Activated T-helper 1 cell treated with anti-CD3 and anti-CD28 coated beads, Interleukin-12 subunit alpha, Interleukin-12 subunit beta, Interleukin-2, Interleukin-4 antibody, amounts not matched to agents 30 ng/mL and 10 ng/mL and 1 ng/mL, durations not matched to agents 14 hours and 24 hours and 36 hours (primary cell): ENCODE data around the gene AK1. TPM values are rescaled to one million over a fixed set of nuclear protein-coding genes. Genes with fewer than 3 reads are reported as not detected.
"Not testable (repeated sequence)": the region's sequence is repeated elsewhere in the genome, so short reads cannot be mapped to it uniquely, and the experiment has no call there.

Experiments
- DNase-seq: peaks from one replicate; pipeline ENCODE4 v3.0.0; 2021; ENCODE audit warnings: low spot score
- H3K27ac Mint-ChIP-seq: one replicate; pipeline ENCODE4 v1.8.0; 2021; ENCODE audit warnings: mild to moderate bottlenecking, mixed read lengths
- H3K27me3 Mint-ChIP-seq: one replicate; pipeline ENCODE4 v1.8.0; 2022; ENCODE audit warnings: mild to moderate bottlenecking, moderate library complexity, mixed read lengths; ENCODE audit not compliant: insufficient read depth
- H3K36me3 Mint-ChIP-seq: one replicate; pipeline ENCODE4 v1.8.0; 2021; ENCODE audit warnings: low read depth, mixed read lengths
- H3K4me1 Mint-ChIP-seq: one replicate; pipeline ENCODE4 v1.8.0; 2021; ENCODE audit warnings: low read depth, mixed read lengths
- H3K4me3 Mint-ChIP-seq: one replicate; pipeline ENCODE4 v1.8.0; 2021; ENCODE audit warnings: mild to moderate bottlenecking, moderate library complexity, mixed read lengths
- H3K9me3 Mint-ChIP-seq: one replicate; pipeline ENCODE4 v1.8.0; 2021; ENCODE audit warnings: mixed read lengths
- intact Hi-C: fragments of 100-400 bp; cut with micrococcal nuclease; formaldehyde crosslinking; loops from one replicate; pipeline ENCODE4 v1.15.1; 2024
- total RNA-seq: library from RNA; stranded (reverse); gene quantifications from 2 replicates; pipeline ENCODE4 v1.2.3, GENCODE V29; 2022

AK1 gene
- total RNA-seq, 1 donor from 2014 or later: 20.8 TPM

- Mint-ChIP-seq H3K4me1 (peaks cover 21% of the 10 kb centered on the region), H3K27me3 (peaks cover 2% of the 10 kb centered on the region), H3K27ac (no peak overlapping the region), H3K9me3 (peaks cover 4% of the 10 kb centered on the region), H3K36me3 (peaks cover 9% of the 10 kb centered on the region), H3K4me3 (peak overlapping the region; percentile 26)
- intact Hi-C loops: no loop called here
- DNase-seq: no peak
Measured at GRCh38 chr9:127854960-127855359, 22.5 kb downstream of the AK1 start.

GRCh38 chr9:127854184-127854806 is 23.2 kb downstream of the AK1 start, which contains the start of gene ENG:
Gene ENG (minus strand): TSS chr9:127854658. CDS start chr9:127854355, 303 bp downstream.
- Mint-ChIP-seq H3K4me1 (peaks cover 21% of the 10 kb centered on the region), H3K36me3 (peaks cover 11% of the 10 kb centered on the region), H3K27ac (peak within 1 kb of the TSS; percentile 93), H3K27me3 (peaks cover 2% of the 10 kb centered on the region), H3K9me3 (peaks cover 8% of the 10 kb centered on the region), H3K4me3 (peak within 1 kb of the TSS; percentile 86)
- no peak for DNase-seq
- intact Hi-C loops: no loop called here

GRCh38 chr9:127853312-127854183 is 23.9 kb downstream of the AK1 start:
- peaks cover 21% of the 10 kb centered on the region for H3K4me1 Mint-ChIP-seq
- peaks cover 19% of the 10 kb centered on the region for H3K36me3 Mint-ChIP-seq
- H3K27ac Mint-ChIP-seq: peak overlapping the region; percentile 93
- peaks cover 15% of the 10 kb centered on the region for H3K9me3 Mint-ChIP-seq
- H3K4me3 Mint-ChIP-seq: peak overlapping the region; percentile 86
- intact Hi-C loops: no loop called here
- no peaks in the 10 kb centered on the region for H3K27me3 Mint-ChIP-seq
- DNase-seq: no peak

- H3K4me3 Mint-ChIP-seq: peak overlapping the region; percentile 86
- no peak for DNase-seq
- H3K36me3 Mint-ChIP-seq: peaks cover 19% of the 10 kb centered on the region
- H3K9me3 Mint-ChIP-seq: peaks cover 17% of the 10 kb centered on the region
- peak overlapping the region; percentile 34 for H3K27ac Mint-ChIP-seq
- intact Hi-C loops: no loop called here
- peaks cover 21% of the 10 kb centered on the region for H3K4me1 Mint-ChIP-seq
- H3K27me3 Mint-ChIP-seq: no peaks in the 10 kb centered on the region
Measured at GRCh38 chr9:127852829-127853228, 24.6 kb downstream of the AK1 start.

- peaks cover 19% of the 10 kb centered on the region for H3K36me3 Mint-ChIP-seq
- peaks cover 17% of the 10 kb centered on the region for H3K9me3 Mint-ChIP-seq
- no peak overlapping the region for H3K27ac Mint-ChIP-seq
- intact Hi-C loops: no loop called here
- no peak overlapping the region for H3K4me3 Mint-ChIP-seq
- no peak for DNase-seq
- peaks cover 21% of the 10 kb centered on the region for H3K4me1 Mint-ChIP-seq
- H3K27me3 Mint-ChIP-seq: no peaks in the 10 kb centered on the region
Measured at GRCh38 chr9:127850286-127850830, 27.1 kb downstream of the AK1 start.

- Mint-ChIP-seq H3K27ac (no peak overlapping the region), H3K27me3 (no peaks in the 10 kb centered on the region)
Measured at GRCh38 chr9:127848756-127849504, 28.5 kb downstream of the AK1 start.

GRCh38 chr9:127847833-127848755 is 29.4 kb downstream of the AK1 start:
- peaks cover 19% of the 10 kb centered on the region for H3K36me3 Mint-ChIP-seq
- intact Hi-C loops: no loop called here
- H3K27ac Mint-ChIP-seq: no peak overlapping the region
- peaks cover 18% of the 10 kb centered on the region for H3K4me1 Mint-ChIP-seq
- DNase-seq: no peak
- peaks cover 17% of the 10 kb centered on the region for H3K9me3 Mint-ChIP-seq
- no peaks in the 10 kb centered on the region for H3K27me3 Mint-ChIP-seq
- H3K4me3 Mint-ChIP-seq: no peak overlapping the region

More at GRCh38 chr9:127848756-127849504, 28.5 kb downstream of the AK1 start:
- peaks cover 17% of the 10 kb centered on the region for H3K9me3 Mint-ChIP-seq
- DNase-seq: no peak
- intact Hi-C loops: no loop called here
- peaks cover 21% of the 10 kb centered on the region for H3K4me1 Mint-ChIP-seq
- H3K4me3 Mint-ChIP-seq: no peak overlapping the region
- H3K36me3 Mint-ChIP-seq: peaks cover 19% of the 10 kb centered on the region

- Mint-ChIP-seq H3K27ac (no peak overlapping the region), H3K4me1 (peaks cover 8% of the 10 kb centered on the region), H3K4me3 (no peak overlapping the region), H3K9me3 (peaks cover 15% of the 10 kb centered on the region), H3K27me3 (no peaks in the 10 kb centered on the region), H3K36me3 (peaks cover 17% of the 10 kb centered on the region)
- intact Hi-C loops: no loop called here
- DNase-seq: no peak
Measured at GRCh38 chr9:127847178-127847510, 30.3 kb downstream of the AK1 start.

- H3K27me3 Mint-ChIP-seq: no peaks in the 10 kb centered on the region
- H3K9me3 Mint-ChIP-seq: peaks cover 12% of the 10 kb centered on the region
- H3K36me3 Mint-ChIP-seq: peaks cover 14% of the 10 kb centered on the region
- H3K4me3 Mint-ChIP-seq: no peak overlapping the region
- H3K4me1 Mint-ChIP-seq: peaks cover 3% of the 10 kb centered on the region
- DNase-seq: no peak
- intact Hi-C loops: no loop called here
- no peak overlapping the region for H3K27ac Mint-ChIP-seq
Measured at GRCh38 chr9:127846443-127847177, 30.9 kb downstream of the AK1 start.

- H3K27me3 Mint-ChIP-seq, H3K27ac Mint-ChIP-seq, intact Hi-C loops, H3K4me1 Mint-ChIP-seq, H3K4me3 Mint-ChIP-seq, DNase-seq: not testable (repeated sequence)
- Mint-ChIP-seq H3K36me3 (peaks cover 14% of the 10 kb centered on the region), H3K9me3 (peaks cover 12% of the 10 kb centered on the region)
Measured at GRCh38 chr9:127845619-127846018, 31.9 kb downstream of the AK1 start.

GRCh38 chr9:127844821-127845359 is 32.6 kb downstream of the AK1 start:
- no peaks in the 10 kb centered on the region for H3K27me3 Mint-ChIP-seq
- no peak for DNase-seq
- no peak overlapping the region for H3K4me3 Mint-ChIP-seq
- no peak overlapping the region for H3K27ac Mint-ChIP-seq
- peaks cover 12% of the 10 kb centered on the region for H3K9me3 Mint-ChIP-seq
- H3K4me1 Mint-ChIP-seq: no peaks in the 10 kb centered on the region
- intact Hi-C loops: no loop called here
- peaks cover 11% of the 10 kb centered on the region for H3K36me3 Mint-ChIP-seq
